ENCODE results near the gene ZNF385A. TPM values are rescaled to one million over a fixed set of nuclear protein-coding genes. Genes with fewer than 3 reads are reported as not detected.

ZNF385A gene
- total RNA-seq, 4 donors from 2014 or later, result 1.9 to 17.5 (median 5.7) TPM

DNA sequence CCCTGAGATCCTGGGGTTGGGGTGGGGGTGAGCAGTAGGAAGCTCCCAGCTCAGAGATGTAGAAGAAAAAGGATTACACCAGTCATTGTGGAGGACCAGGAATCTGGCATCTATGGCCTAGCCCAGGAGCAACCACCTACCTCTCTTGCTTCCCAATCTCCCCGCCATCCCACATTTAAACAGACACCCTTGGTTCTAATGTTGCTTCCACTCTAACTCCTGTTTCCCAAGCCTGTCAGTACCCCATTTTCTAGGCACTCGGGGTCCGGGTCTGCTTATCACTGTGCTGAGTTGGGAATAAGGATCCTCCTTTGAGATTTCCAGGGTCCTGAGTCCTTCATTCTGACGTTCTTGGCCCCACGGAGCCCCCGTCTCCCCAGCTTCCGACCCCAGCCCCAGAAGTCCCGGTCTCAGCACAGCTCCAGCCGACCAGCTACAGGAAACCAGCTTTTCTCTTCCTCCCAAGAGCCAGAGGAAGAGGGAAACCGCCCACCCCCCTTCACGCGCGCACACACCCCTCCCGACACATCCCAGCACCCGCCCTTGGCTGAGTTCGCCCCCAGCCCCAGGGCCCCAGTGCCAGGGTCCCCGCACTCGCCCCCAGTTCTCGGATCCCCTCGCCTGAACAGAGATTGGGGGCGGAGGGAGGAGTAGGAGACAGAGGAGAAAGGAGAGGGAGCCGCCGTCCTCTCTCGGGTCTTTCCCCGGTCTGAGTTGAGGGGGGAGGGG lies 33.3 kb upstream of the ZNF385A start:
- in situ Hi-C loops (cut with MboI; ENCODE audit: low pct_ligation_motif_present in 1 of 4, low pct_unique_long_range_greater_than_20kb in 1 of 4, low sequenced_read_pairs in 3 of 4), result no loop called here
- DNase-seq, result no peak
- peaks cover 9 to 77% (median 28%) of the 10 kb centered on the region in 4 donors for H3K4me1 ChIP-seq
- peak overlapping the region; percentile 85 to 97 (median 94) for H3K27ac ChIP-seq
- H3K27me3 ChIP-seq, result peaks cover 47% of the 10 kb centered on the region
- H3K4me3 ChIP-seq, result peak overlapping the region; percentile 48 to 98 (median 68)
- intact Hi-C loops (cut with DNase I; ENCODE audit: low total_unique reads), result no loop called here
- TF ChIP-seq POLR2A (IDR thresholded peaks at IDR 0.05), result no peak
- peak in 1 of 3 donors; percentile 3 for TF ChIP-seq POLR2AphosphoS5 (IDR thresholded peaks at IDR 0.05)
- no peak for TF ChIP-seq EP300 (IDR thresholded peaks at IDR 0.05; ENCODE audit: low read depth)
- WGBS, 2 donors (ENCODE audit: low coverage in 1 of 2), result 37 to 41% methylated on average over 2 to 25 of the region's 25 CpGs
- H3K9me3 ChIP-seq, result no peaks in the 10 kb centered on the region
- H3K36me3 ChIP-seq, result no peaks in the 10 kb centered on the region

GRCh38 chr12:54416687-54417603 lies 32.4 kb upstream of the ZNF385A start:
- Histone ChIP-seq H3K4me1 (peaks cover 17 to 77% (median 37%) of the 10 kb centered on the region in 4 donors), H3K27me3 (peaks cover 47% of the 10 kb centered on the region), H3K36me3 (no peaks in the 10 kb centered on the region), H3K27ac (peak overlapping the region; percentile 85 to 97 (median 94)), H3K9me3 (no peaks in the 10 kb centered on the region), H3K4me3 (peak overlapping the region; percentile 48 to 98 (median 68))
- no peak for TF ChIP-seq EP300 (IDR thresholded peaks at IDR 0.05; ENCODE audit: low read depth)
- no peak for TF ChIP-seq POLR2A (IDR thresholded peaks at IDR 0.05)
- TF ChIP-seq CTCF (IDR thresholded peaks at IDR 0.05), result no peak
- TF ChIP-seq POLR2AphosphoS5 (IDR thresholded peaks at IDR 0.05), result no peak
- DNase-seq, result no peak
- in situ Hi-C loops (cut with MboI; ENCODE audit: low pct_ligation_motif_present in 1 of 4, low pct_unique_long_range_greater_than_20kb in 1 of 4, low sequenced_read_pairs in 3 of 4), result no loop called here
- intact Hi-C loops (cut with DNase I; ENCODE audit: low total_unique reads), result no loop called here
- 51% methylated on average over 5 of the region's 5 CpGs; no CpG with 5 or more reads in 1 of the 2 donors for WGBS, 2 donors (ENCODE audit: low coverage in 1 of 2)

DNA sequence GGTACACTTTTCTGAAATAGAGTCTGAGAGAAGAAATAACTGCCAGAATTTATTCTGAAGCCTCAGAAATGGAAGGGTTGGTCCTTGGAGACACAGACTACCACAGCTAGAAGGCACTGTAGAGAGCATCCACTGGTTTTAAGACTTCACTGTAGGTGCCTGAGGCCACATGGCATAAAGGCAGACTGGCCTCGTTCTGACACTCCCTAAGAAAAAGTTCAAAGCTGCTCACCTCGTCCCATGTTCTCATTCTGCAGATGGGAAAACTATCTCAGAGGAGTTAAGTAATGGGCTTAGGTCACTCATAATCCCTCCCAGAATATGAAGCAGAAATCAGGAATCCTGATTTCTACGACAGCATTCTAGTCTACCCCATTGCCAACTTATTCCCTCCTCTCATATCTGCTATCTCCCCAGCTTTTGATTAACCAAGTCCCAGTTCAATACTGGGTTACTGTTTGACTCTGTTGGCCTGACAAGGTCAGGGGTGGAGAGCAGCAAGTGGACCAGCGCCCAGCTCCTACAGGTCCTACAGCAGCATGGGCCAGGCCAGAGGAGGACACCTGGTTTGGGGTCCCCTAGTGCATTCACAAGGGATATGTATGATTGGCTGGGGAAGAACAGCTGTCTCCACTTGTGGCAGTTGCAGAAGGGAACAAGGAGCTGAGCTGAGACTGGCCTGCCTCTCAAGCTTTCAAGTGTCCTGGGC lies 30.8 kb upstream of the ZNF385A start:
- H3K4me1 ChIP-seq, result peaks cover 22 to 78% (median 40%) of the 10 kb centered on the region in 4 donors

More for the DNA sequence above, 30.8 kb upstream of the ZNF385A start:
- H3K9me3 ChIP-seq, result no peaks in the 10 kb centered on the region
- H3K27ac ChIP-seq, result peak overlapping the region; percentile 85 to 97 (median 94)
- H3K4me3 ChIP-seq, result peak overlapping the region in 3 of 4 donors; percentile 48 to 98 (median 82)
- no peaks in the 10 kb centered on the region for H3K36me3 ChIP-seq
- peaks cover 37% of the 10 kb centered on the region for H3K27me3 ChIP-seq
- intact Hi-C loops (cut with DNase I; ENCODE audit: low total_unique reads) (no loop called here), in situ Hi-C loops (cut with MboI; ENCODE audit: low pct_ligation_motif_present in 1 of 4, low pct_unique_long_range_greater_than_20kb in 1 of 4, low sequenced_read_pairs in 3 of 4) (no loop called here)
- WGBS, 2 donors (ENCODE audit: low coverage in 1 of 2), result 25 to 51% methylated on average over 2 to 4 of the region's 4 CpGs
- TF ChIP-seq POLR2AphosphoS5 (IDR thresholded peaks at IDR 0.05) (no peak), CTCF (IDR thresholded peaks at IDR 0.05) (no peak), POLR2A (IDR thresholded peaks at IDR 0.05) (no peak), EP300 (IDR thresholded peaks at IDR 0.05; ENCODE audit: low read depth) (no peak)
- DNase-seq, result no peak
